A549 (cell line): ENCODE measurements around the gene ZNF79. TPM values are rescaled to one million over a fixed set of nuclear protein-coding genes. Genes with fewer than 3 reads are reported as not detected.

ENCODE experiments used
- ATAC-seq, 2 experiments: fragments of 200-7000 bp in 1 of 2; fragments of >200 bp in 1 of 2; cut with Nextera tagmentation in 1 of 2; cut with Tn5 transposase in 1 of 2; 3 replicates each; pipeline versions ENCODE4 v1.8.0 to v1.9.1; 2018 to 2020; ENCODE audit warnings: mild to moderate bottlenecking in 1 of 2, moderate library complexity in 1 of 2
- CTCF ChIA-PET: fragments of 300-600 bp; sonication (Branson Sonifier 250); formaldehyde crosslinking; extraction: SDS; loops from one replicate; lab custom pipeline; 2021; ENCODE audit warnings: antibody characterized with exemption, inconsistent platforms; lab: Yijun Ruan, JAX
- POLR2A ChIA-PET: fragments of 350-600 bp; formaldehyde crosslinking; extraction: SDS; loops from one replicate; lab custom pipeline; 2021; ENCODE audit warnings: antibody characterized with exemption, inconsistent platforms; lab: Yijun Ruan, JAX
- DNase-seq, 2 experiments: peaks; one replicate each; pipeline versions ENCODE4 v3.0.0 to v3.0.0-alpha.2; 2011 to 2016; ENCODE audit warnings: low read depth in 1 of 2, low spot score in 1 of 2
- FAIRE-seq: peaks from 2 replicates; lab custom pipeline; 2011; peaks lifted over from hg19 to GRCh38; lab: Jason Lieb, UNC
- H3K27ac ChIP-seq, 2 experiments: fragments of >200 bp; sonication (Bioruptor Twin); formaldehyde crosslinking; 3 replicates each; pipeline ENCODE4 v1.5.1; 2016 to 2017
- H3K4me1 ChIP-seq: fragments of >200 bp; sonication (Bioruptor Twin); formaldehyde crosslinking; 3 replicates; pipeline ENCODE4 v1.6.1; 2016
- H3K4me2 ChIP-seq: fragments of >200 bp; sonication (Bioruptor Twin); formaldehyde crosslinking; 3 replicates; pipeline ENCODE4 v1.6.1; 2016
- H3K4me3 ChIP-seq: fragments of >200 bp; sonication (Bioruptor Twin); formaldehyde crosslinking; 3 replicates; pipeline ENCODE4 v1.5.1; 2016
- H3K9me3 ChIP-seq: fragments of >200 bp; sonication (Bioruptor Twin); formaldehyde crosslinking; 3 replicates; pipeline ENCODE4 v1.6.1; 2016
- BHLHE40 ChIP-seq: IDR thresholded peaks from 2 replicates; pipeline ENCODE4 v1.6.1; 2012; ENCODE audit warnings: low read depth, low read length, inconsistent platforms
- CEBPB ChIP-seq, 2 experiments: fragments of >200 bp in 1 of 2; sonication (Bioruptor Twin) in 1 of 2; formaldehyde crosslinking in 1 of 2; IDR thresholded peaks; 2 replicates each; pipeline ENCODE4 v1.6.1; 2012 to 2016
- CHD2 ChIP-seq: fragments of 150-350 bp; IDR thresholded peaks from 2 replicates; pipeline ENCODE4 v1.6.1; 2014; ENCODE audit warnings: low read length; ENCODE audit not compliant: partially characterized antibody
- CHD4 ChIP-seq: fragments of 200-600 bp; sonication (generic); IDR thresholded peaks from 2 replicates; pipeline ENCODE4 v1.6.1; 2016; ENCODE audit warnings: antibody characterized with exemption, mild to moderate bottlenecking, borderline replicate concordance
- EHF ChIP-seq: fragments of 250-450 bp; sonication (Bioruptor Pico); IDR thresholded peaks from 2 replicates; pipeline ENCODE4 v1.5.0; 2020; ENCODE audit warnings: mild to moderate bottlenecking
- EHMT2 ChIP-seq: fragments of 200-600 bp; sonication (generic); IDR thresholded peaks from 2 replicates; pipeline ENCODE4 v1.6.1; 2016; ENCODE audit warnings: antibody characterized with exemption, low read depth, mild to moderate bottlenecking, moderate library complexity
- HDAC2 ChIP-seq: fragments of 200-600 bp; sonication (generic); IDR thresholded peaks from 2 replicates; pipeline ENCODE4 v1.6.1; 2016
- HOXA7 ChIP-seq: fragments of 250-450 bp; sonication (Bioruptor Pico); IDR thresholded peaks from 2 replicates; pipeline ENCODE4 v1.5.0; 2020; ENCODE audit warnings: mild to moderate bottlenecking, moderate library complexity
- HOXB13 ChIP-seq: fragments of 250-450 bp; sonication (Bioruptor Pico); IDR thresholded peaks from 2 replicates; pipeline ENCODE4 v1.5.0; 2020; ENCODE audit warnings: low read depth, mild to moderate bottlenecking, moderate library complexity
- KDM1A ChIP-seq: fragments of 200-600 bp; sonication (generic); IDR thresholded peaks from 2 replicates; pipeline ENCODE4 v1.6.1; 2016; ENCODE audit warnings: low read depth, mild to moderate bottlenecking
- NPAS2 ChIP-seq: fragments of 250-450 bp; sonication (Bioruptor Pico); IDR thresholded peaks from 2 replicates; pipeline ENCODE4 v1.8.0; 2022; ENCODE audit warnings: mild to moderate bottlenecking, moderate library complexity, borderline replicate concordance
- NR3C1 ChIP-seq: fragments of >200 bp; sonication (Bioruptor Twin); formaldehyde crosslinking; IDR thresholded peaks from 3 replicates; pipeline ENCODE4 v1.6.1; 2017
- PBX3 ChIP-seq: IDR thresholded peaks from 2 replicates; pipeline ENCODE4 v1.6.1; 2012
- POLR2A ChIP-seq: IDR thresholded peaks from 2 replicates; pipeline ENCODE4 v1.6.1; 2012; ENCODE audit warnings: mild to moderate bottlenecking, low read length
- RAD21 ChIP-seq, 2 experiments: fragments of >200 bp in 1 of 2; sonication (Bioruptor Twin) in 1 of 2; formaldehyde crosslinking in 1 of 2; IDR thresholded peaks in 1 of 2; conservative IDR thresholded peaks in 1 of 2; 2 replicates in 1 of 2; 3 replicates in 1 of 2; pipeline ENCODE4 v1.6.1; 2012 to 2018; ENCODE audit warnings: inconsistent platforms in 1 of 2
- RCOR1 ChIP-seq: fragments of 150-350 bp; IDR thresholded peaks from 2 replicates; pipeline ENCODE4 v1.6.1; 2014; ENCODE audit warnings: antibody characterized with exemption, low read length, low read depth
- REST ChIP-seq: fragments of 200-600 bp; sonication (generic); IDR thresholded peaks from 2 replicates; pipeline ENCODE4 v1.6.1; 2016; ENCODE audit warnings: antibody characterized with exemption, mild to moderate bottlenecking, moderate library complexity
- RNF2 ChIP-seq: fragments of 200-600 bp; sonication (generic); IDR thresholded peaks from 2 replicates; pipeline ENCODE4 v1.6.1; 2016; ENCODE audit warnings: low read depth, mild to moderate bottlenecking, antibody characterized with exemption, moderate library complexity, borderline replicate concordance
- SMC3 ChIP-seq: fragments of >200 bp; sonication (Bioruptor Twin); formaldehyde crosslinking; IDR thresholded peaks from 3 replicates; pipeline ENCODE4 v1.6.1; 2018; ENCODE audit warnings: inconsistent platforms
- ZFP36 ChIP-seq: fragments of 450-650 bp; IDR thresholded peaks from 2 replicates; pipeline ENCODE4 v1.6.1; 2014; ENCODE audit warnings: borderline replicate concordance; ENCODE audit not compliant: partially characterized antibody
- ZNF302 ChIP-seq: fragments of 250-450 bp; sonication (Bioruptor Pico); IDR thresholded peaks from 2 replicates; pipeline ENCODE4 v1.9.0; 2021; ENCODE audit warnings: inconsistent platforms, mild to moderate bottlenecking, moderate library complexity
- WGBS: methylation state at CpG from one replicate; pipeline ENCODE4 v1.1.6; 2017; ENCODE audit errors: missing lambda C conversion rate; 5-methylcytosine and 5-hydroxymethylcytosine counted together
- polyA plus RNA-seq, 4 experiments: library from polyadenylated mRNA; depleted of rRNA in 3 of 4; stranded (reverse); fragments of >200 nt; fragmentation: RNase III in 1 of 4; extraction: RNeasy Plus Mini Kit Qiagen cat#74134 plus additional on column Dnase treatment in 1 of 4; gene quantifications; 2 replicates in 3 of 4; 3 replicates in 1 of 4; pipeline ENCODE4 v1.2.3, GENCODE V29; 2011 to 2017
- TF ChIP-seq, protein P1 (sequence below): fragments of >200 bp; sonication (Bioruptor Twin); formaldehyde crosslinking; IDR thresholded peaks from 2 replicates; pipeline ENCODE4 v1.6.1; 2016

ZNF79 gene
- polyA plus RNA-seq, 2 of the 4 experiments (the other 2 are of a cell fraction): 4.9 to 5.7 TPM

- H3K27ac ChIP-seq: no peak overlapping the region
- no peak overlapping the region for H3K4me3 ChIP-seq
- 83% methylated on average over 11 of the region's 12 CpGs for WGBS
- no peak for TF ChIP-seq CHD4
- TF ChIP-seq RNF2: no peak
- TF ChIP-seq HDAC2: no peak
- peak in 1 of 2 experiments; percentile 25; a peak in 1 of 5 replicates for TF ChIP-seq RAD21 (conservative IDR thresholded peaks at IDR 0.05 in 1 of 2, IDR thresholded peaks at IDR 0.05 in 1 of 2)
- TF ChIP-seq POLR2A: no peak
- H3K4me2 ChIP-seq: no peak overlapping the region
- no peak for FAIRE-seq
- ATAC-seq: peak; percentile 50 to 52; a peak in 2 of 6 replicates
- H3K9me3 ChIP-seq: peaks cover 3% of the 10 kb centered on the region; the same call in 2 of the 3 replicates
- no peak for DNase-seq
- ChIA-PET POLR2A (interaction anchor here (1.1 kb wide), 1 partner anchor 13 kb away, joined by 3 read pairs; no protein-coding TSS in a partner anchor), CTCF (interaction anchor here (0.7 to 1.5 kb wide), 3 partner anchors 41 to 223 kb away, joined by 3 to 5 read pairs (median 3); no protein-coding TSS in a partner anchor)
- H3K4me1 ChIP-seq: no peaks in the 10 kb centered on the region
Observed at GRCh38 chr9:127437497-127438264, 13.5 kb downstream of the ZNF79 start.

DNA sequence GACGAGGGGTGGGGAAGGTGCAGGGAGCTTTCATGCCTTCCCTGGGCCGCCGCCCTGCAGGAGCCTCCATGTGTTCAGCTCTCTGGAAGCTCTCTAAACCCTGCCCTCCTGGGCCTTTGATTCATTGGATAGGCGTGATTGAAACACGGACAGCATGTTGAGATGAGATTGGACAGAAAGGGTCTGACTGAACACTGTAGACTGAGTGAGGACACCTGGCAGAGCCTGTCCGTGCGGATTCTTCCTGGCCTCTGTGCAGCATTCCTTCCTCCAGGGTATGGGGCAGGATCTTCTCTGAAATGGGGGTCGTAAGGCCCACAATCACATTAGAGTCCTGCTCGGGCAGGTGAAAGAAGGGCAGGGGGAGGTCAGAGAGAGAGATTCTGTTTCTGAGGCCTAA lies 14.2 kb downstream of the ZNF79 start:
- TF ChIP-seq CHD2 (no peak), HOXA7 (CRISPR knock-in tag) (no peak), EHF (no peak), POLR2A (no peak), CEBPB (IDR thresholded peaks at IDR 0.05) (no peak), EHMT2 (no peak), RAD21 (conservative IDR thresholded peaks at IDR 0.05 in 1 of 2, IDR thresholded peaks at IDR 0.05 in 1 of 2) (no peak), PBX3 (no peak), ZNF302 (CRISPR knock-in tag) (no peak), BHLHE40 (no peak), NR3C1 (no peak), NPAS2 (CRISPR knock-in tag) (no peak), SMC3 (no peak), REST (no peak), KDM1A (no peak), ZFP36 (no peak), RCOR1 (no peak), HOXB13 (no peak)
- TF ChIP-seq, protein P1, sequence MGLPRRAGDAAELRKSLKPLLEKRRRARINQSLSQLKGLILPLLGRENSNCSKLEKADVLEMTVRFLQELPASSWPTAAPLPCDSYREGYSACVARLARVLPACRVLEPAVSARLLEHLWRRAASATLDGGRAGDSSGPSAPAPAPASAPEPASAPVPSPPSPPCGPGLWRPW: no peak
- no peak for DNase-seq
- FAIRE-seq: no peak
- POLR2A ChIA-PET: interaction anchor here (1.1 kb wide), 1 partner anchor 12 kb away, joined by 3 read pairs; no protein-coding TSS in a partner anchor
- no peak overlapping the region for H3K4me2 ChIP-seq
- CTCF ChIA-PET: interaction anchor here (1.5 kb wide), 1 partner anchor 224 kb away, joined by 5 read pairs; no protein-coding TSS in a partner anchor
- no peak for ATAC-seq
- 95% methylated on average over 9 of the region's 9 CpGs for WGBS
- peaks cover 10% of the 10 kb centered on the region; the same call in 2 of the 3 replicates for H3K9me3 ChIP-seq
- no peak overlapping the region for H3K4me3 ChIP-seq
- no peak overlapping the region for H3K27ac ChIP-seq
- no peaks in the 10 kb centered on the region for H3K4me1 ChIP-seq
